Lower leg skin (tissue), 3 donors: Measurements from ENCODE around the gene DOC2A.

ENCODE experiments used
- CTCF ChIP-seq, 3 donors: fragments of 450-650 bp; IDR thresholded peaks; one replicate each; pipeline ENCODE4 v1.5.1; 2016; ENCODE audit warnings: antibody characterized with exemption in 3 of 3, mild to moderate bottlenecking in 3 of 3, moderate library complexity in 2 of 3
- POLR2A ChIP-seq, 2 donors: fragments of 450-650 bp; IDR thresholded peaks; one replicate each; pipeline ENCODE4 v1.6.1; 2016 to 2017; ENCODE audit warnings: antibody characterized with exemption in 2 of 2, mild to moderate bottlenecking in 1 of 2, moderate library complexity in 1 of 2

DNA sequence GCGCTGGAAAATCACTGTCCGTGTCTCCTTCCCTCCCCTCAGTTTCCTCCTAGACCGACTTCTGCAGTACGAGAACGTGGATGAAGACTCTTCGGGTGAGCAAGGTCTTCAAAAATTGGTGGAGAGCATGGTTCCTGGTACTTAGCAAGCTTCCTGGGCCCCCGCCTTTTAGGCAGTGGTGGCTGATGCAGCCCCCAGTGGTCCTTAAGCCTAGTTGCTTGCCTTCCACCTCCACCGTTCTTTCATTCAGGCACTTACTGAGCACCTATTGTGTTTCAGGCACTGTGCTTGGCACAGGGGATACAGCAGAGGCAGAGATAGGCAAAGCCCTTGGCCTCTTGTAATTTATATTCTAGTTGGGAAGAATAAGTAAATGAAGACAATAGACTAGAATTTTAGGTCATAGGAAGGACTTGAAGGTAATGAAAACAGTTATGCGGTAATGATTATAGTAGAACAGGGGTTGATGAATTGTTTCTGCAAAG is 14.0 kb downstream of the DOC2A start:
- TF ChIP-seq CTCF (IDR thresholded peaks at IDR 0.05) (no peak), POLR2A (IDR thresholded peaks at IDR 0.05) (no peak)
